Naive thymus-derived CD4-positive, alpha-beta T cell (primary cell): ENCODE measurements around the gene C19orf44. TPM values are rescaled to one million over a fixed set of nuclear protein-coding genes. Genes with fewer than 3 reads are reported as not detected.
"Not testable (repeated sequence)": the region's sequence is repeated elsewhere in the genome, so short reads cannot be mapped to it uniquely, and the experiment has no call there.

Experiments
- ATAC-seq: fragments of 150-1000 bp; cut with Tn5 transposase; 2 replicates; pipeline ENCODE4 v1.10.0; 2021; ENCODE audit warnings: mild to moderate bottlenecking, moderate library complexity
- CTCF ChIA-PET: fragments of 350-600 bp; sonication (Branson Sonifier 250); formaldehyde crosslinking; loops from one replicate; lab custom pipeline; 2021; ENCODE audit warnings: antibody characterized with exemption; lab: Charles Lee
- POLR2A ChIA-PET: fragments of 350-600 bp; sonication (Branson Sonifier 250); formaldehyde crosslinking; loops from one replicate; lab custom pipeline; 2021; ENCODE audit warnings: antibody characterized with exemption, inconsistent platforms; lab: Charles Lee
- DNase-seq, 9 donors: peaks; one replicate each; pipeline versions ENCODE4 v3.0.0 to v3.0.0-alpha.2; 2020 to 2022; ENCODE audit warnings: mixed read lengths in 1 of 9
- H3K27ac ChIP-seq: one replicate; pipeline ENCODE4 v1.7.0; 2013; ENCODE audit warnings: mild to moderate bottlenecking, low read depth, low read length, moderate library complexity
- H3K27me3 ChIP-seq, 2 donors: one replicate each; pipeline ENCODE4 v1.7.0; 2013; ENCODE audit warnings: low read length in 2 of 2, mild to moderate bottlenecking in 2 of 2, moderate library complexity in 2 of 2; ENCODE audit not compliant: control insufficient read depth in 2 of 2, insufficient read depth in 2 of 2
- H3K36me3 ChIP-seq, 3 experiments: 1 replicate in 2 of 3; 2 replicates in 1 of 3; pipeline ENCODE4 v1.7.0; 2013; ENCODE audit warnings: low read length in 3 of 3, mild to moderate bottlenecking in 3 of 3, moderate library complexity in 1 of 3; ENCODE audit not compliant: insufficient read depth in 3 of 3, control insufficient read depth in 2 of 3
- H3K4me1 ChIP-seq, 2 donors: one replicate each; pipeline ENCODE4 v1.7.0; 2013; ENCODE audit warnings: low read length in 2 of 2, mild to moderate bottlenecking in 2 of 2, moderate library complexity in 1 of 2; ENCODE audit not compliant: control insufficient read depth in 2 of 2, insufficient read depth in 2 of 2
- H3K4me3 ChIP-seq: 2 replicates; pipeline ENCODE4 v1.7.0; 2013; ENCODE audit warnings: mild to moderate bottlenecking, low read length
- H3K9me3 ChIP-seq, 3 experiments: 1 replicate in 2 of 3; 2 replicates in 1 of 3; pipeline ENCODE4 v1.7.0; 2013; ENCODE audit warnings: low read length in 3 of 3; ENCODE audit not compliant: control insufficient read depth in 2 of 3
- H3K27ac Mint-ChIP-seq, 9 donors: one replicate each; pipeline ENCODE4 v1.8.0; 2020 to 2022; ENCODE audit warnings: mixed read lengths in 9 of 9, mild to moderate bottlenecking in 8 of 9, moderate library complexity in 5 of 9, inconsistent platforms in 2 of 9
- H3K27me3 Mint-ChIP-seq, 5 donors: one replicate each; pipeline ENCODE4 v1.8.0; 2021 to 2022; ENCODE audit warnings: mixed read lengths in 5 of 5, mild to moderate bottlenecking in 1 of 5
- H3K36me3 Mint-ChIP-seq, 5 donors: one replicate each; pipeline ENCODE4 v1.8.0; 2020 to 2022; ENCODE audit warnings: mixed read lengths in 5 of 5, mild to moderate bottlenecking in 3 of 5, inconsistent platforms in 1 of 5
- H3K4me1 Mint-ChIP-seq, 7 donors: one replicate each; pipeline ENCODE4 v1.8.0; 2020 to 2022; ENCODE audit warnings: mixed read lengths in 7 of 7, mild to moderate bottlenecking in 3 of 7, inconsistent platforms in 1 of 7
- H3K4me3 Mint-ChIP-seq, 10 donors: one replicate each; pipeline ENCODE4 v1.8.0; 2020 to 2022; ENCODE audit warnings: mild to moderate bottlenecking in 10 of 10, mixed read lengths in 10 of 10, moderate library complexity in 6 of 10, inconsistent platforms in 2 of 10
- H3K9me3 Mint-ChIP-seq, 11 donors: one replicate each; pipeline ENCODE4 v1.8.0; 2020 to 2022; ENCODE audit warnings: mixed read lengths in 11 of 11, mild to moderate bottlenecking in 4 of 11, inconsistent platforms in 1 of 11, moderate library complexity in 1 of 11
- intact Hi-C, 2 donors: fragments of 100-400 bp; cut with micrococcal nuclease; formaldehyde crosslinking; loops; one replicate each; pipeline ENCODE4 v1.15.1; 2023
- polyA plus RNA-seq, 2 donors: library from polyadenylated mRNA; unstranded; fragments of 300-500 nt; fragmentation: Illumina TruSeq; gene quantifications; one replicate each; pipeline ENCODE4 v1.2.3, GENCODE V29; 2021
- total RNA-seq, 6 experiments: library from RNA in 5 of 6; stranded (reverse) in 5 of 6; gene quantifications; 1 replicate in 5 of 6; 2 replicates in 1 of 6; pipeline ENCODE4 v1.2.3 and lab custom pipeline; 2021 to 2026

The C19orf44 gene
- total and polyA plus RNA-seq, 7 experiments from 2014 or later: 1.3 to 6.0 (median 2.1) TPM

DNA sequence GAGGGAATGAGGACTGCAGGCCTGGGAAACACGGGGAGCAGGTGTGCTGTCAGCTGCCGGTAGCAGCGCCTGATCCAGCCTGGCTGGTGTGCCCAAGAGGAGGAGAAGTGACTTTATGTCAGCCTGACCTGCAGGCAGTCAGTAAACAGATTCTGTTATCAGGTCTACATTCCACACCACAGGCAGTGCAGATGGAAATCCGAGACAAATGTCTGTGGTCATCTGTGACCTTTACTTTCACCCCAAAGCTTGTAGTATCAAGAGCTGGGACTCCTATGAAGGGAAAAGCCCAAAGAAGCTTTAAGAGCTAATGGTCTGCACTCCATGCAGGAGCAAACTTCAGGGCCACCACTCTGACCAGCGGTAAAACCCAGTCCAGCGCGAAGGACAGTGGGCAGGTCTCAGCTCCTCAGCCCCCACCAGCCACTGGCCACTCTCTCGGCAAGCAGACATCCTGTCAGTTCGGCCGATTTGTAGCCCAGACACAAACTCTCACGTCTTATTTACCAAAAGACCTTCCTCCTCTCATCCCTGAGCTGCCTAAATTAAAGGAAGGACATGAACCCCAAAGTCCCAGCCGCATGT lies 32.1 kb upstream of the C19orf44 start:
- no peak overlapping the region for H3K4me3 Mint-ChIP-seq
- Histone ChIP-seq H3K9me3 (no peaks in the 10 kb centered on the region), H3K36me3 (no peaks in the 10 kb centered on the region), H3K4me3 (no peak overlapping the region), H3K27me3 (no peaks in the 10 kb centered on the region), H3K27ac (no peak overlapping the region), H3K4me1 (peaks cover 0 to 4% of the 10 kb centered on the region in 2 donors)
- ATAC-seq: no peak
- H3K9me3 Mint-ChIP-seq: no peaks in the 10 kb centered on the region
- ChIA-PET POLR2A (interaction anchor here (0.6 to 1.1 kb wide), 4 partner anchors 8 to 871 kb away, joined by 3 to 4 read pairs (median 3); partner anchors contain the start of genes C19orf44 and CALR3), CTCF (interaction anchor here (0.7 kb wide), 1 partner anchor 191 kb away, joined by 4 read pairs; no protein-coding TSS in a partner anchor)
- DNase-seq: no peak
- peaks cover 31 to 89% (median 59%) of the 10 kb centered on the region in 7 donors for H3K4me1 Mint-ChIP-seq
- H3K27me3 Mint-ChIP-seq: no peaks in the 10 kb centered on the region
- H3K36me3 Mint-ChIP-seq: peaks cover 0 to 6% (median 0%) of the 10 kb centered on the region in 5 donors
- H3K27ac Mint-ChIP-seq: peak overlapping the region in 1 of 9 donors; percentile 7
- intact Hi-C loops: no loop called here

DNA sequence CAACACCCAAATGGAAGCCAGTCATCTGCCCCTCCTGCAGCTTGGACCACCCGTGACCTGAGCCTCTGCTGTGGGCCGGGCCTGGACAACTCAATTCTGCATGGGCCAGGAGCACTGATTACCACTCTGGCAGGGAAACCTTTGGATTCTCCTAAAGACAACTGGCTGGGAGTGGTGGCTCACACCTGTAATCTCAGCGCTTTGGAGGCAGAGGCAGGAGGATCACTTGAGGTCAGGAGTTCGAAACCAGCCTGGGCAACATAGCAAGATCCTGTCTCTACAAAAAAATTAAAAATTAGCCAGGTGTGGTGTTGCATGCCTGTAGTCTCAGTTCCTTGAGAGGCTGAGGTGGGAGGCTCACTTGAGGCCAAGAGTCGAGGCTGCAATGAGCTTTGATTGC lies 31.0 kb upstream of the C19orf44 start:
- Mint-ChIP-seq H3K27ac (no peak overlapping the region), H3K36me3 (peaks cover 0 to 6% (median 0%) of the 10 kb centered on the region in 5 donors), H3K27me3 (no peaks in the 10 kb centered on the region), H3K4me1 (peaks cover 39 to 87% (median 60%) of the 10 kb centered on the region in 7 donors), H3K9me3 (no peaks in the 10 kb centered on the region), H3K4me3 (no peak overlapping the region)
- ATAC-seq (no peak), DNase-seq (no peak)
- Histone ChIP-seq H3K4me3 (no peak overlapping the region), H3K9me3 (no peaks in the 10 kb centered on the region), H3K36me3 (no peaks in the 10 kb centered on the region), H3K4me1 (peaks cover 4 to 5% of the 10 kb centered on the region in 2 donors), H3K27ac (no peak overlapping the region), H3K27me3 (no peaks in the 10 kb centered on the region)
- POLR2A ChIA-PET: no interaction called here
- intact Hi-C loops: no loop called here
- CTCF ChIA-PET: no interaction called here

DNA sequence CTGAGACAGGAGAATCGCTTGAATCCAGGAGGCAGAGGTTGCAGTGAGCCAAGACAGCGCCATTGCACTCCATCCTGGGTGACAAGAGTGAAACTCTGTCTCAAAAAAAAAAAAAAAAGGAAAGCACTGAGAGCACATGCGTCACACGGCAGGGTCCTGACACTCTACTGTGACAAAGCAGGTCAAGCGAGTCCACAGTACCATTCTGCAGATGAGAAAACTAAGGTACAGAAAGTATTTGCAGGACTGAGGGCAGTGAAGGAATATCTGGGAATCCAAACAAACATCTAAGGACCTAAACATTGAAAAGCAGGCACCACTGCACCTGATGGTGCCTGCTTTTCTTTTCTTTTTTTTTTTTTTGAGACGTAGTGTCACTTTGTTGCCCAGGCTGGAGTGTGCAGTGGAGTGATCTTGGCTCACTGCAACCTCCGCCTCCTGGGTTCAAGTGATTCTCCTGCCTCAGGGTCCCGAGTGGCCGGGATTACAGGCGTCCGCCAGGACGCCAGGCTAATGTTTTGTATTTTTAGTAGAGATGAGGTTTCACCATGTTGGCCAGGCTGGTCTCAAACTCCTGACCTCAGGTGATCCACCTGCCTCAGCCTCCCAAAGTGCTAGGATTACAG lies 29.3 kb upstream of the C19orf44 start:
- H3K4me3 ChIP-seq, POLR2A ChIA-PET, H3K36me3 Mint-ChIP-seq, H3K4me3 Mint-ChIP-seq, intact Hi-C loops, H3K27me3 ChIP-seq, H3K27me3 Mint-ChIP-seq, H3K36me3 ChIP-seq, CTCF ChIA-PET, DNase-seq, ATAC-seq, H3K9me3 Mint-ChIP-seq, H3K27ac ChIP-seq, H3K27ac Mint-ChIP-seq, H3K9me3 ChIP-seq: not testable (repeated sequence)
- peaks cover 10 to 15% of the 10 kb centered on the region in 2 donors for H3K4me1 ChIP-seq
- H3K4me1 Mint-ChIP-seq: peaks cover 47 to 83% (median 65%) of the 10 kb centered on the region in 7 donors

DNA sequence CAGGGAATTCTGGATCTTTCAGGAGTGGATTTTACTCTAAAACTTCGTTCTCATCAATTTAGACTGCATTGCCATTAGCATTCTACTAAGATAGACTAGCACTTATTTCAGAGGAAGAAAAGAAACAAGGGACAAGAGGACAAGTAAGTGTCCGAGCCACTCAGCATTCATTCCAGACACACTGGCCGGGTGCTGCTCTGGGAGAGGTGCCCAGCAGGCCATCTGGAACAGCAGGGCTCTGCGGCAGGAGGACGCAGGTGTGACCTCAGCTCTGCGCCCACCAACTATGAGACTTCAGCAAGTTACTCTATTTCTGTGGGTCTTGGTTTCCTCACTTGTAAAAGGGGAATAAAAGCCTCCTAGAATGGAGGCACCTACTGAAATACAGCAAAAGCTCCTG lies 28.6 kb upstream of the C19orf44 start:
- peak overlapping the region in 2 of 10 donors; percentile 24 to 68 for H3K4me3 Mint-ChIP-seq
- Histone ChIP-seq H3K27ac (no peak overlapping the region), H3K4me1 (peaks cover 10 to 15% of the 10 kb centered on the region in 2 donors), H3K36me3 (peaks cover 0 to 3% (median 0%) of the 10 kb centered on the region in 3 experiments), H3K27me3 (no peaks in the 10 kb centered on the region), H3K9me3 (no peaks in the 10 kb centered on the region), H3K4me3 (no peak overlapping the region)
- H3K36me3 Mint-ChIP-seq: peaks cover 0 to 6% (median 0%) of the 10 kb centered on the region in 5 donors
- intact Hi-C loops: no loop called here
- peaks cover 47 to 77% (median 65%) of the 10 kb centered on the region in 7 donors for H3K4me1 Mint-ChIP-seq
- H3K27me3 Mint-ChIP-seq: no peaks in the 10 kb centered on the region
- CTCF ChIA-PET: interaction anchor here (0.6 kb wide), 1 partner anchor 54 kb away, joined by 3 read pairs; no protein-coding TSS in a partner anchor
- DNase-seq (no peak), ATAC-seq (no peak)
- no peaks in the 10 kb centered on the region for H3K9me3 Mint-ChIP-seq
- POLR2A ChIA-PET: no interaction called here
- H3K27ac Mint-ChIP-seq: peak overlapping the region in 1 of 9 donors; percentile 46

DNA sequence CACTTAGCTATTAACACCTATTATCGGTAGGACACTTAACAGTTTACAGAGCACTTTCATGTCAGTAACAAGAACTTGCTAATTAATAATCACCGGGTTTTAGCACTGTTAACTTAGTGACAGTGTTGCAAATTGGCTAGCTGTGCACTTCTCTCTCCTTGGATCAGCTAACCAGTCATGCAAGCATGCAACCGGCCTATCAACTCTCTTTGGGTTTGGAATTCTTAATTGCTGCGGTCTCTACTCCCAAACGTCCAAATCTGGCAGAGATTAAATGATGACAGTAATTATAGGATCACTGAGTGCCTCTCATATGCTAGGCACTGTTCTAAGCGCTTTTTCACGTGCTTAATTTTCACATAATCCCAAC lies 25.7 kb upstream of the C19orf44 start:
- Mint-ChIP-seq H3K4me1 (peaks cover 32 to 50% (median 45%) of the 10 kb centered on the region in 7 donors), H3K4me3 (peak overlapping the region; percentile 84 to 93 (median 88)), H3K36me3 (peaks cover 0 to 4% (median 0%) of the 10 kb centered on the region in 5 donors), H3K27ac (peak overlapping the region in 7 of 9 donors; percentile 18 to 87 (median 83)), H3K27me3 (peaks cover 0 to 2% (median 0%) of the 10 kb centered on the region in 5 donors), H3K9me3 (peaks cover 0 to 4% (median 0%) of the 10 kb centered on the region in 11 donors)
- POLR2A ChIA-PET: interaction anchor here (1.0 to 1.9 kb wide), 2 partner anchors 25 to 1092 kb away, joined by 3 to 4 read pairs; partner anchors contain the start of genes C19orf44 and CALR3
- Histone ChIP-seq H3K27ac (no peak overlapping the region), H3K4me1 (peaks cover 5 to 15% of the 10 kb centered on the region in 2 donors), H3K36me3 (peaks cover 0 to 3% (median 0%) of the 10 kb centered on the region in 3 experiments), H3K4me3 (peak overlapping the region; percentile 96), H3K27me3 (no peaks in the 10 kb centered on the region), H3K9me3 (no peaks in the 10 kb centered on the region)
- intact Hi-C loops: loop anchor here (2.0 to 5.0 kb wide), 4 partner anchors 72 to 1093 kb away; partner anchors contain the start of genes AKAP8 (in 1 of the 2), AP1M1 (in 1 of the 2), CHERP (in 1 of the 2) and HAUS8 (in 1 of the 2)
- no peak for DNase-seq
- CTCF ChIA-PET: no interaction called here
- no peak for ATAC-seq
